K562 (cell line): Measurements from ENCODE around the gene ULBP2. TPM values are rescaled to one million over a fixed set of nuclear protein-coding genes. Genes with fewer than 3 reads are reported as not detected.
A peak's percentile ranks its signal among the peaks of the same experiment; 100 is the strongest.
"Not testable (repeated sequence)": the region's sequence is repeated elsewhere in the genome, so short reads cannot be mapped to it uniquely, and the experiment has no call there.

Experiments used
- ATAC-seq: fragments of 200-7000 bp; cut with Tn5 transposase; 3 replicates; pipeline ENCODE4 v1.9.1; 2020; ENCODE audit warnings: moderate library complexity
- BruUV-seq: library from RNA; stranded (reverse); fragments of 400-500 nt; replicated peaks from 2 replicates; lab custom pipeline; 2021; lab: Mats Ljungman, UMichigan
- CTCF ChIA-PET: fragments of 300-600 bp; formaldehyde crosslinking; extraction: SDS; loops from one replicate; lab custom pipeline; 2021; ENCODE audit warnings: low intra/inter-chr PET ratio; lab: Yijun Ruan, JAX
- POLR2A ChIA-PET: fragments of 300-600, 350-650 bp; sonication (Branson Sonifier 250); formaldehyde crosslinking; extraction: SDS; loops from one replicate; lab custom pipeline; 2021; ENCODE audit warnings: antibody characterized with exemption, inconsistent platforms; lab: Yijun Ruan, JAX
- DNase-seq, 4 experiments: peaks; one replicate each; pipeline versions ENCODE4 v3.0.0 to v3.0.0-alpha.2; 2011 to 2018; ENCODE audit warnings: low spot score in 3 of 4, mixed read lengths in 3 of 4; ENCODE audit errors: extremely low read depth in 1 of 4
- FAIRE-seq: peaks from 2 replicates; lab custom pipeline; 2011; peaks lifted over from hg19 to GRCh38; lab: Jason Lieb, UNC
- H2AFZ ChIP-seq: 2 replicates; pipeline ENCODE4 v1.6.0; 2011; ENCODE audit warnings: low read depth, low read length, control low read depth, inconsistent platforms
- H3K27ac ChIP-seq: fragments of 200-600 bp; 3 replicates; pipeline ENCODE4 v1.8.0; 2011; ENCODE audit warnings: low read depth, mild to moderate bottlenecking, control low read depth, inconsistent platforms, low read length, moderate library complexity, mixed read lengths; ENCODE audit errors: extremely low read depth
- H3K27me3 ChIP-seq, 2 experiments: fragments of 300-600 bp in 1 of 2; 2 replicates in 1 of 2; 3 replicates in 1 of 2; pipeline versions ENCODE4 v1.6.0 to v1.8.0; 2011; ENCODE audit warnings: inconsistent platforms in 2 of 2, low read length in 2 of 2, mild to moderate bottlenecking in 1 of 2, mixed read lengths in 1 of 2, moderate library complexity in 1 of 2; ENCODE audit not compliant: control insufficient read depth in 2 of 2, insufficient read depth in 2 of 2
- H3K36me3 ChIP-seq: fragments of 300-600 bp; 3 replicates; pipeline ENCODE4 v1.8.0; 2011; ENCODE audit warnings: mild to moderate bottlenecking, low read length, inconsistent platforms; ENCODE audit not compliant: control insufficient read depth, insufficient read depth
- H3K4me1 ChIP-seq, 2 experiments: fragments of 200-600 bp in 1 of 2; replicated peaks in 1 of 2; 2 replicates in 1 of 2; 3 replicates in 1 of 2; pipeline versions ENCODE4 v1.5.1 to v1.8.0; 2011; ENCODE audit warnings: inconsistent platforms in 2 of 2, low read length in 2 of 2, mild to moderate bottlenecking in 1 of 2, mixed read lengths in 1 of 2, moderate library complexity in 1 of 2; ENCODE audit not compliant: control insufficient read depth in 2 of 2, insufficient read depth in 2 of 2
- H3K4me2 ChIP-seq: 2 replicates; pipeline ENCODE4 v1.6.1; 2011; ENCODE audit warnings: low read length, control low read depth, inconsistent platforms, mixed read lengths; ENCODE audit not compliant: insufficient read depth
- H3K4me3 ChIP-seq: fragments of 200-600 bp; sonication (generic), shearing (Covaris generic); 2 replicates; pipeline ENCODE4 v1.5.1; 2016; ENCODE audit warnings: control low read depth, inconsistent platforms
- H3K79me2 ChIP-seq: fragments of 200-600 bp; 3 replicates; pipeline ENCODE4 v1.8.0; 2011; ENCODE audit warnings: low read length, inconsistent platforms; ENCODE audit not compliant: control insufficient read depth, insufficient read depth
- H3K9ac ChIP-seq, 2 experiments: 2 replicates each; pipeline versions ENCODE4 v1.6.0 to v1.6.1; 2011; ENCODE audit warnings: low read depth in 2 of 2, low read length in 2 of 2, control low read depth in 1 of 2, inconsistent platforms in 1 of 2, mild to moderate bottlenecking in 1 of 2, mixed read lengths in 1 of 2; ENCODE audit not compliant: insufficient read depth in 1 of 2
- H3K9me1 ChIP-seq: one replicate; pipeline ENCODE4 v1.6.0; 2011; ENCODE audit warnings: inconsistent platforms, mild to moderate bottlenecking, low read length, moderate library complexity; ENCODE audit not compliant: control insufficient read depth, insufficient read depth
- H3K9me3 ChIP-seq: replicated peaks from 2 replicates; pipeline ENCODE4 v1.5.1; 2011; ENCODE audit warnings: low read depth, low read length, inconsistent platforms; ENCODE audit not compliant: control insufficient read depth, insufficient read depth
- H4K20me1 ChIP-seq: replicated peaks from 2 replicates; pipeline ENCODE4 v1.6.1; 2011; ENCODE audit warnings: low read length, inconsistent platforms, mixed read lengths; ENCODE audit not compliant: control insufficient read depth, insufficient read depth
- ZFP36 ChIP-seq: fragments of 150-350 bp; IDR thresholded peaks from 2 replicates; pipeline ENCODE4 v1.6.1; 2018; ENCODE audit warnings: low read length, low read depth; ENCODE audit not compliant: partially characterized antibody
- WGBS: fragments of 100-300 bp; shearing (Covaris generic); methylation state at CpG from one replicate; pipeline ENCODE4 v1.1.6; 2016; ENCODE audit warnings: low coverage, mixed read lengths; ENCODE audit not compliant: insufficient coverage; ENCODE audit errors: missing lambda C conversion rate; 5-methylcytosine and 5-hydroxymethylcytosine counted together
- in situ Hi-C: fragments of 300-500 bp; cut with MboI; formaldehyde crosslinking; loops from 4 replicates; pipeline ENCODE4 v1.15.0; 2018; ENCODE audit warnings: inconsistent platforms, mixed read lengths
- intact Hi-C: fragments of 100-400 bp; cut with micrococcal nuclease; formaldehyde crosslinking; loops from 2 replicates; pipeline ENCODE4 v1.14.2; 2022
- polyA plus RNA-seq, 8 experiments: library from polyadenylated mRNA; depleted of rRNA in 4 of 8; stranded (reverse) in 5 of 8; unstranded in 3 of 8; fragments of >200 nt; fragmentation: Nextera tagmentation in 2 of 8; fragmentation: Illumina TruSeq in 1 of 8; extraction: Ambion mirVana in 2 of 8; extraction: Trizol in 1 of 8; gene quantifications; 2 replicates each; pipeline versions ENCODE4 v1.2.1 to v1.2.3, GENCODE V29; 2011 to 2014; ENCODE audit warnings: inconsistent platforms in 1 of 8, missing spikeins in 1 of 8
- total RNA-seq, 7 experiments: library from RNA; depleted of rRNA in 6 of 7; stranded (reverse); fragments of >200 nt in 6 of 7; fragmentation: Illumina TruSeq in 2 of 7; extraction: Trizol in 2 of 7; gene quantifications; 2 replicates each; pipeline versions ENCODE4 v1.2.1 to v1.2.3, GENCODE V29; 2011 to 2021; ENCODE audit warnings: low replicate concordance in 1 of 7
- TF ChIP-seq, protein P1 (sequence below): fragments of 450-650 bp; IDR thresholded peaks from 2 replicates; pipeline ENCODE4 v1.6.1; 2016; ENCODE audit warnings: mild to moderate bottlenecking, moderate library complexity

The ULBP2 gene
- total and polyA plus RNA-seq, 9 of the 15 experiments (the other 6 are each of a cell fraction or from before 2014, with no cell fraction given), result 0.50 to 5.3 (median 1.2) TPM

DNA sequence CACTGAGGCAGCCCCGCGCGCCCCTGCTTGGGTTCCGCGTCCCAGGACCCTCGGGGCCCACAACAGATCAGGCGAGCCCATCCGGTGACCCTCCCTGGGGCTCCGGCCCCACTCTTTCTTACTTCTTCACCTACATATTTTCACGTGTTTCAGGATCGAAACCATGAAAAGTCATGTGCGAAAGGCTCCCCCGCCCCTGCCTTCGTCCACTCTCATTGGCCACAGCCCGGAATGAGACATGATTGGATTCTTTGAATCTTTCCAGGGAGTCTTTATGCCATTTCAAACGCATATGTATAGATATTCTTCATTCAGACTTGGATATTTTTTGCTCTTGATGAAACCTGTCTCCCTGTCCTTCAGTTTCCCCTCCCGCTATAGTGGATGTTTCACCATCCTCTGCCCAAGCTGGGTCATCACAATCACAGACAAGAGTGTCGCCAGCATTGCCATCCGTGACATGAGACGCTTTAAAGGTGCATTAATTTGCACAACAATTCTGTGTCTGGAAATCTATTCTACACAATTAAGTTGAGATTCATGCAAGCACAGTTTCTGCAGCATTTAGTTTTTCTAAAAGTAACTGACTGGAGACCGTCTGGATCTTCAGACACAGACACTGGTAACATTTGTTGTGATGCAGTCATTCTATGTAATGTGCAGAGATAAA is 13.3 kb downstream of the ULBP2 start:
- H3K4me2 ChIP-seq, H3K27ac ChIP-seq, DNase-seq, BruUV-seq, H3K36me3 ChIP-seq, H3K9me1 ChIP-seq, H3K4me3 ChIP-seq, in situ Hi-C loops, H3K9me3 ChIP-seq, H3K79me2 ChIP-seq, H2AFZ ChIP-seq, intact Hi-C loops, H3K9ac ChIP-seq, H3K4me1 ChIP-seq, H4K20me1 ChIP-seq, POLR2A ChIA-PET, FAIRE-seq: not testable (repeated sequence)
- CTCF ChIA-PET, result interaction anchor here (0.6 kb wide), 1 partner anchor 1111 kb away, joined by 4 read pairs; no protein-coding TSS in a partner anchor
- 13% methylated on average over 11 of the region's 21 CpGs for WGBS
- ATAC-seq, result 0 out of 3 replicates have a peak, but pooled peaks have one; percentile 6
- peaks cover 21 to 30% of the 10 kb centered on the region in 2 experiments for H3K27me3 ChIP-seq
- TF ChIP-seq, protein P1, sequence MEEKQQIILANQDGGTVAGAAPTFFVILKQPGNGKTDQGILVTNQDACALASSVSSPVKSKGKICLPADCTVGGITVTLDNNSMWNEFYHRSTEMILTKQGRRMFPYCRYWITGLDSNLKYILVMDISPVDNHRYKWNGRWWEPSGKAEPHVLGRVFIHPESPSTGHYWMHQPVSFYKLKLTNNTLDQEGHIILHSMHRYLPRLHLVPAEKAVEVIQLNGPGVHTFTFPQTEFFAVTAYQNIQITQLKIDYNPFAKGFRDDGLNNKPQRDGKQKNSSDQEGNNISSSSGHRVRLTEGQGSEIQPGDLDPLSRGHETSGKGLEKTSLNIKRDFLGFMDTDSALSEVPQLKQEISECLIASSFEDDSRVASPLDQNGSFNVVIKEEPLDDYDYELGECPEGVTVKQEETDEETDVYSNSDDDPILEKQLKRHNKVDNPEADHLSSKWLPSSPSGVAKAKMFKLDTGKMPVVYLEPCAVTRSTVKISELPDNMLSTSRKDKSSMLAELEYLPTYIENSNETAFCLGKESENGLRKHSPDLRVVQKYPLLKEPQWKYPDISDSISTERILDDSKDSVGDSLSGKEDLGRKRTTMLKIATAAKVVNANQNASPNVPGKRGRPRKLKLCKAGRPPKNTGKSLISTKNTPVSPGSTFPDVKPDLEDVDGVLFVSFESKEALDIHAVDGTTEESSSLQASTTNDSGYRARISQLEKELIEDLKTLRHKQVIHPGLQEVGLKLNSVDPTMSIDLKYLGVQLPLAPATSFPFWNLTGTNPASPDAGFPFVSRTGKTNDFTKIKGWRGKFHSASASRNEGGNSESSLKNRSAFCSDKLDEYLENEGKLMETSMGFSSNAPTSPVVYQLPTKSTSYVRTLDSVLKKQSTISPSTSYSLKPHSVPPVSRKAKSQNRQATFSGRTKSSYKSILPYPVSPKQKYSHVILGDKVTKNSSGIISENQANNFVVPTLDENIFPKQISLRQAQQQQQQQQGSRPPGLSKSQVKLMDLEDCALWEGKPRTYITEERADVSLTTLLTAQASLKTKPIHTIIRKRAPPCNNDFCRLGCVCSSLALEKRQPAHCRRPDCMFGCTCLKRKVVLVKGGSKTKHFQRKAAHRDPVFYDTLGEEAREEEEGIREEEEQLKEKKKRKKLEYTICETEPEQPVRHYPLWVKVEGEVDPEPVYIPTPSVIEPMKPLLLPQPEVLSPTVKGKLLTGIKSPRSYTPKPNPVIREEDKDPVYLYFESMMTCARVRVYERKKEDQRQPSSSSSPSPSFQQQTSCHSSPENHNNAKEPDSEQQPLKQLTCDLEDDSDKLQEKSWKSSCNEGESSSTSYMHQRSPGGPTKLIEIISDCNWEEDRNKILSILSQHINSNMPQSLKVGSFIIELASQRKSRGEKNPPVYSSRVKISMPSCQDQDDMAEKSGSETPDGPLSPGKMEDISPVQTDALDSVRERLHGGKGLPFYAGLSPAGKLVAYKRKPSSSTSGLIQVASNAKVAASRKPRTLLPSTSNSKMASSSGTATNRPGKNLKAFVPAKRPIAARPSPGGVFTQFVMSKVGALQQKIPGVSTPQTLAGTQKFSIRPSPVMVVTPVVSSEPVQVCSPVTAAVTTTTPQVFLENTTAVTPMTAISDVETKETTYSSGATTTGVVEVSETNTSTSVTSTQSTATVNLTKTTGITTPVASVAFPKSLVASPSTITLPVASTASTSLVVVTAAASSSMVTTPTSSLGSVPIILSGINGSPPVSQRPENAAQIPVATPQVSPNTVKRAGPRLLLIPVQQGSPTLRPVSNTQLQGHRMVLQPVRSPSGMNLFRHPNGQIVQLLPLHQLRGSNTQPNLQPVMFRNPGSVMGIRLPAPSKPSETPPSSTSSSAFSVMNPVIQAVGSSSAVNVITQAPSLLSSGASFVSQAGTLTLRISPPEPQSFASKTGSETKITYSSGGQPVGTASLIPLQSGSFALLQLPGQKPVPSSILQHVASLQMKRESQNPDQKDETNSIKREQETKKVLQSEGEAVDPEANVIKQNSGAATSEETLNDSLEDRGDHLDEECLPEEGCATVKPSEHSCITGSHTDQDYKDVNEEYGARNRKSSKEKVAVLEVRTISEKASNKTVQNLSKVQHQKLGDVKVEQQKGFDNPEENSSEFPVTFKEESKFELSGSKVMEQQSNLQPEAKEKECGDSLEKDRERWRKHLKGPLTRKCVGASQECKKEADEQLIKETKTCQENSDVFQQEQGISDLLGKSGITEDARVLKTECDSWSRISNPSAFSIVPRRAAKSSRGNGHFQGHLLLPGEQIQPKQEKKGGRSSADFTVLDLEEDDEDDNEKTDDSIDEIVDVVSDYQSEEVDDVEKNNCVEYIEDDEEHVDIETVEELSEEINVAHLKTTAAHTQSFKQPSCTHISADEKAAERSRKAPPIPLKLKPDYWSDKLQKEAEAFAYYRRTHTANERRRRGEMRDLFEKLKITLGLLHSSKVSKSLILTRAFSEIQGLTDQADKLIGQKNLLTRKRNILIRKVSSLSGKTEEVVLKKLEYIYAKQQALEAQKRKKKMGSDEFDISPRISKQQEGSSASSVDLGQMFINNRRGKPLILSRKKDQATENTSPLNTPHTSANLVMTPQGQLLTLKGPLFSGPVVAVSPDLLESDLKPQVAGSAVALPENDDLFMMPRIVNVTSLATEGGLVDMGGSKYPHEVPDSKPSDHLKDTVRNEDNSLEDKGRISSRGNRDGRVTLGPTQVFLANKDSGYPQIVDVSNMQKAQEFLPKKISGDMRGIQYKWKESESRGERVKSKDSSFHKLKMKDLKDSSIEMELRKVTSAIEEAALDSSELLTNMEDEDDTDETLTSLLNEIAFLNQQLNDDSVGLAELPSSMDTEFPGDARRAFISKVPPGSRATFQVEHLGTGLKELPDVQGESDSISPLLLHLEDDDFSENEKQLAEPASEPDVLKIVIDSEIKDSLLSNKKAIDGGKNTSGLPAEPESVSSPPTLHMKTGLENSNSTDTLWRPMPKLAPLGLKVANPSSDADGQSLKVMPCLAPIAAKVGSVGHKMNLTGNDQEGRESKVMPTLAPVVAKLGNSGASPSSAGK, result peak; percentile 46
- peak; percentile 2 for TF ChIP-seq ZFP36
